Measurements from ENCODE around the gene SFXN3. TPM values are rescaled to one million over a fixed set of nuclear protein-coding genes. Genes with fewer than 3 reads are reported as not detected.
A peak's percentile ranks its signal among the peaks of the same experiment; 100 is the strongest.

SFXN3 gene
- total and polyA plus RNA-seq, 2 experiments from 2014 or later, result 58.8 to 79.8 TPM

DNA sequence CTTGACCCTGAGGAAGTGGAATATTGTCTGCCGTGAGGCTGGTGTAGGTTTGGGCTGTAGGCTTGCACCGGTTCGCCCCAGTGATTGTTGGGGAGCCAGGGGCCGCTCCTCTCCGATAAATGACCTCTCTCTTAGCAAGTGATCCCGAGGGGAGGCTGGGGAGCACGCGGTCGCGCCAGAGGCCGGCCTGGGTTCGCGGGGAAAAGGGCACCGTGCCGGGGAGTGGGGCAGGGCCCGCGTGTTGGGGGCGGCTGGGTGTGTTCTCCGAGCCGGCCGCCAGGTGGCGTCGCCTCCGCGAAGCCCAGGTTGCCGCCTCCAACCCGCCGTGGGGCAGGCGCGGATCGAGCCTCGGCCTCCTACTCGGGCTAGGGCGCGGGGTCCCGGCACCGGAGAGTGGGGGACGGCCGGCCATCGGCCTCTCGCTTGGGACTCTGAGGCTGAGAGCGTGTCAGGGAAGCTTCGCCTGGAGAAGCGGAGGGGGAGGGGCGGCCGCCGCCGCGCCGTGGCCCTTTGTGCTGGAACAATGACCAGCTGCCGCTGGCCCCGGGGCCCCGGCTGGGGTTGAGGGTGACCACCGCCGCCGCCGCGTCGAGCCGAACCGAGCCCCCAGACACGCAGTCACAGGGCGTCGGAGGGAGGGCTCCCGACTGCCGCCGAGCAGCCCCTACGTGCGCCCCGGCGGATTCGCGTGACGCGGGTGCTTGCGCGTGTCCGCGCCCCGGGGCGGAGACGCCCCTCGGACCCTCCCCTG lies 31.9 kb upstream of the SFXN3 start:
- Histone ChIP-seq H3K27ac (peak overlapping the region; percentile 91), H3K27me3 (replicated peaks; ENCODE audit: insufficient read depth) (no peaks in the 10 kb centered on the region)

DNA sequence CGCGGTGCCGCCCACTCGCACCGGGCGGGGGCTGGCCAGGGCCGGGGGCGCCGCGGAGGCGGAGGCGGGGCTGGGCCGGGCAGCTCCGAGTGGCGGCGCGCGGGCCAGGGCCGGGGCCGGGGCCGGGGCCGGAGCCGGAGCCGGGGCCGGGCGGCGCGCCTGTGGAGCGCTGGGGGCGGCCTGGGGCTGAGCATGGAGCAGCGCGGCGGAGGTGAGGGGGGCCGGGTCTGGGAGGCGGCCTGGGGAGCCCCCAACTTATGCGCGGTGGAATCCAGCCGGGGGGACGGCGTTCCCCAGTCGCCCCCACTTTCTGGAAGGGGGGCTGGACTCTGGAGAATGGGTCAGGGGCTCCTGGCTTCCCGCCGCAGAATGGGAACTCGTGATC lies 31.3 kb upstream of the SFXN3 start, which contains the start of gene LZTS2:
LZTS2 (plus strand) TSS at position 67 of the 385 bp plus-strand sequence. CDS start 2,731 bp downstream, outside the sequence.
- peaks cover 50% of the 10 kb centered on the region for H3K79me2 ChIP-seq (ENCODE audit: insufficient read depth)

More for the DNA sequence above, 31.9 kb upstream of the SFXN3 start:
- DNase-seq, result peak; percentile 89
- Histone ChIP-seq H3K9ac (peak overlapping the region; percentile 100), H3F3A (ENCODE audit: insufficient read depth) (peaks cover 23% of the 10 kb centered on the region), H3K4me3 (peak overlapping the region; percentile 98), H3K79me2 (ENCODE audit: insufficient read depth) (peaks cover 44% of the 10 kb centered on the region), H3K4me1 (ENCODE audit: insufficient read depth) (peaks cover 22% of the 10 kb centered on the region), H3K9me3 (ENCODE audit: low read depth) (no peaks in the 10 kb centered on the region), H2AFZ (peak overlapping the region; percentile 81), H3K9me2 (ENCODE audit: insufficient read depth) (no peaks in the 10 kb centered on the region), H3K4me2 (ENCODE audit: unreplicated experiment) (peak overlapping the region; percentile 86), H3K36me3 (ENCODE audit: low read depth) (peaks cover 5% of the 10 kb centered on the region), H4K20me1 (ENCODE audit: insufficient read depth) (no peaks in the 10 kb centered on the region)
- TF ChIP-seq EZH2 (IDR thresholded peaks at IDR 0.05; ENCODE audit: insufficient read depth, poor library complexity, severe bottlenecking), result no peak
- WGBS, 2 experiments (ENCODE audit: low coverage in 1 of 2, low lambda C conversion rate in 2 of 2, missing lambda C conversion rate in 2 of 2), result 1 to 2% methylated on average over 39 to 61 of the region's 83 CpGs
- in situ Hi-C loops (cut with MboI), result no loop called here

DNA sequence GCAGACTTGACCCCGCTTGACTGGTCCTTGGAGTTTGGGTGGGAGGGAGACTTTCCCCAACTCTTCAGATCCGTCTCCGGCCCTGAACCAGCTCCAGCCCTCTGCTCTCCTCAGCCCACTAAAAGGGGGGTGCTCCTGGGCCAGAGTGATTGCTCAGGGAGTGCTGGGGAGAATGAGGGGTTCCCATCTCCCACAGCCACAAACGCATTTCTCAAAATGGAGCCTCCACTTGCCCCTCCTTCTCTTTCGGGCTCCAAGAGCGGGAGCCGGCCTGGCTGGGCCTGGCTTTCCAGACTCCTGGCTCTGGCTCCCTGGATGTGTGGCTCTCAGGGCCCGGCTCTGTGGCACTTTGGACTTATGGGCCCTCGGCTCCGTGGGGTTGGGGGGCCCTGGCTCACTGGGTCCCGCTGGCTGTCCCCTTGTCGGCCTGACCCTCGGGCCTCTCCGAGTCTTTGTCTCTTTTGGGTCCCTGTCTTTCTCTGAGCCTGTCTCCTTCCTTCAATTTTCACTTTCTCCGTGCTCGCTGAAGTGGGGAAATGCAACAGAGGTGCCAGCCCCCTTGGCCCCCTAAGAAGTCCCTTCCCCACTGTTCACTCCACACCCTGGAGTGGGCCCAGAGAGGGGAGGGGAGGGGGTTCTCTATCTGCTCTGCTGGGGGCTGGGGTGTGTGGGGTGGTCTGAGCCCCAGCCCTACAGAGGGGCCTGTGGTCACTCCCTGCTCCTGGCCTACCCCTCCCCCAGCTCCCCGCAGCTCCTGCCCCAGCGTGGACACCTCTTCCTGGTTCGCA lies 30.7 kb upstream of the SFXN3 start:
- Histone ChIP-seq H3K9me3 (ENCODE audit: low read depth) (no peaks in the 10 kb centered on the region), H3K27me3 (replicated peaks; ENCODE audit: insufficient read depth) (no peaks in the 10 kb centered on the region), H3K27ac (peak overlapping the region; percentile 91), H3K4me1 (ENCODE audit: insufficient read depth) (peaks cover 22% of the 10 kb centered on the region), H4K20me1 (ENCODE audit: insufficient read depth) (no peaks in the 10 kb centered on the region), H3K79me2 (ENCODE audit: insufficient read depth) (peaks cover 56% of the 10 kb centered on the region), H3K9ac (peak overlapping the region; percentile 100), H2AFZ (peak overlapping the region; percentile 61), H3K36me3 (ENCODE audit: low read depth) (peaks cover 10% of the 10 kb centered on the region), H3K9me2 (ENCODE audit: insufficient read depth) (no peaks in the 10 kb centered on the region), H3K4me3 (peak overlapping the region; percentile 98), H3F3A (ENCODE audit: insufficient read depth) (peaks cover 23% of the 10 kb centered on the region), H3K4me2 (ENCODE audit: unreplicated experiment) (peak overlapping the region; percentile 71)
- no peak for TF ChIP-seq EZH2phosphoT487 (IDR thresholded peaks at IDR 0.05; ENCODE audit: insufficient read depth, low read depth)
- no peak for TF ChIP-seq EZH2 (IDR thresholded peaks at IDR 0.05; ENCODE audit: insufficient read depth, poor library complexity, severe bottlenecking)
- in situ Hi-C loops (cut with MboI), result no loop called here
- 3% methylated on average over 19 of the region's 19 CpGs for WGBS, 2 experiments (ENCODE audit: low coverage in 1 of 2, low lambda C conversion rate in 2 of 2, missing lambda C conversion rate in 2 of 2)
- peak; percentile 76 for DNase-seq

More for the DNA sequence above, 31.3 kb upstream of the SFXN3 start, which contains the start of gene LZTS2:
- Histone ChIP-seq H3K9ac (peak within 1 kb of the TSS; percentile 100), H3K36me3 (ENCODE audit: low read depth) (peaks cover 10% of the 10 kb centered on the region), H4K20me1 (ENCODE audit: insufficient read depth) (no peaks in the 10 kb centered on the region), H3K27me3 (replicated peaks; ENCODE audit: insufficient read depth) (no peaks in the 10 kb centered on the region), H3K4me2 (ENCODE audit: unreplicated experiment) (peak within 1 kb of the TSS; percentile 86), H3K9me3 (ENCODE audit: low read depth) (no peaks in the 10 kb centered on the region), H2AFZ (peak within 1 kb of the TSS; percentile 81), H3K4me3 (peak within 1 kb of the TSS; percentile 98), H3F3A (ENCODE audit: insufficient read depth) (peaks cover 23% of the 10 kb centered on the region), H3K4me1 (ENCODE audit: insufficient read depth) (peaks cover 22% of the 10 kb centered on the region), H3K9me2 (ENCODE audit: insufficient read depth) (no peaks in the 10 kb centered on the region), H3K27ac (peak within 1 kb of the TSS; percentile 91)
- DNase-seq, result no peak
- 2 to 3% methylated on average over 7 to 41 of the region's 44 CpGs for WGBS, 2 experiments (ENCODE audit: low coverage in 1 of 2, low lambda C conversion rate in 2 of 2, missing lambda C conversion rate in 2 of 2)
- TF ChIP-seq EZH2 (IDR thresholded peaks at IDR 0.05; ENCODE audit: insufficient read depth, poor library complexity, severe bottlenecking) (no peak), EZH2phosphoT487 (IDR thresholded peaks at IDR 0.05; ENCODE audit: insufficient read depth, low read depth) (no peak)
- in situ Hi-C loops (cut with MboI), result no loop called here

DNA sequence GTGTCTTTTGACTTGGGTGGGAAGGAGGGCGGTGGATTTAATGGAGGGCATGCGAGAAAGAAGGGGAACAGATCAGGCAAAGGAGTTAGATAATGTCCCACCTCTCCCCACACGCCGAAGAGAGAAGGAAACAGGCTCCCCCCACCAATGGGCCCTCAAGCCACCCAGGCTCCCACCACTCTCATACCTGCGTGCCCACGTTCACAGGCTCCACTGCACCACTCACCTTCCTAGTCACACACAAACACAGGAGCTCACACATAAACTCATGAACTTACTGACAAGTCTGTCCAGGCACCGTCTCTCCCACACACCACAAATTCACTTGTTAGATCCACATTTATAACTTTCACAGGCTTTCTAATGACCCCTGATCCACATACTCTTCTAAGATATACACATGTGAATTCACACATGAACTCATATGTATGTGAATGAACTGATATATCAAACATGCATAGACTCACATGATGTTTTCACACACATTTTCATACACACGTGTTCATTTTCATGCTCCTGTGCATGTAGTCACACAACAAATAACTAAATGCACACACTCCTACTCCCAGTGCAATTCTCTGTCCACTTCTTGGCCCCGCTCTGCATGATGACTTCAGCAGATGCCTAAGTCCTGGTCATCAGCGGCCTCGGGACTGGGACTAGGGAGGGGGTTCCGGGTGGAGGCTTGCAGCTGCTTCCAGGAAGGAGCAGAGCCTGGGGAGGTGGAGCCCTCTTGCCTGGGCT lies 29.9 kb upstream of the SFXN3 start:
- peak overlapping the region; percentile 71 for H3K4me2 ChIP-seq (ENCODE audit: unreplicated experiment)
- peak overlapping the region; percentile 100 for H3K9ac ChIP-seq
- peak; percentile 97 for DNase-seq
- no peaks in the 10 kb centered on the region for H3K27me3 ChIP-seq (replicated peaks; ENCODE audit: insufficient read depth)
- peaks cover 19% of the 10 kb centered on the region for H3F3A ChIP-seq (ENCODE audit: insufficient read depth)
- in situ Hi-C loops (cut with MboI), result no loop called here
- peaks cover 64% of the 10 kb centered on the region for H3K79me2 ChIP-seq (ENCODE audit: insufficient read depth)
- H4K20me1 ChIP-seq (ENCODE audit: insufficient read depth), result no peaks in the 10 kb centered on the region
- H3K9me3 ChIP-seq (ENCODE audit: low read depth), result no peaks in the 10 kb centered on the region
- peaks cover 15% of the 10 kb centered on the region for H3K36me3 ChIP-seq (ENCODE audit: low read depth)
- no peak overlapping the region for H2AFZ ChIP-seq
- H3K9me2 ChIP-seq (ENCODE audit: insufficient read depth), result no peaks in the 10 kb centered on the region
- TF ChIP-seq EZH2phosphoT487 (IDR thresholded peaks at IDR 0.05; ENCODE audit: insufficient read depth, low read depth), result no peak
- no peak for TF ChIP-seq EZH2 (IDR thresholded peaks at IDR 0.05; ENCODE audit: insufficient read depth, poor library complexity, severe bottlenecking)
- WGBS, 2 experiments (ENCODE audit: low coverage in 1 of 2, low lambda C conversion rate in 2 of 2, missing lambda C conversion rate in 2 of 2), result 23 to 25% methylated on average over 12 of the region's 12 CpGs
- H3K4me1 ChIP-seq (ENCODE audit: insufficient read depth), result peaks cover 22% of the 10 kb centered on the region
- peak overlapping the region; percentile 91 for H3K27ac ChIP-seq
- H3K4me3 ChIP-seq, result peak overlapping the region; percentile 98

All from GM23248 (cell line).